Gastroesophageal sphincter (tissue), 3 donors: Measurements from ENCODE around the gene PRLR.

Source experiments
- CTCF ChIP-seq, 4 experiments: fragments of 200-600 bp in 2 of 4; fragments of 450-650 bp in 2 of 4; sonication (generic) in 1 of 4; IDR thresholded peaks; one replicate each; pipeline ENCODE4 v1.5.1; 2017 to 2019; ENCODE audit warnings: antibody characterized with exemption in 4 of 4, mild to moderate bottlenecking in 2 of 4, moderate library complexity in 2 of 4
- POLR2A ChIP-seq, 2 donors: fragments of 450-650 bp; IDR thresholded peaks; one replicate each; pipeline ENCODE4 v1.6.1; 2017; ENCODE audit warnings: antibody characterized with exemption in 2 of 2, mild to moderate bottlenecking in 2 of 2, moderate library complexity in 1 of 2
- POLR2AphosphoS5 ChIP-seq: sonication (generic); formaldehyde crosslinking; IDR thresholded peaks from one replicate; pipeline ENCODE4 v1.6.1; 2017; ENCODE audit warnings: antibody characterized with exemption

GRCh38 chr5:35263266-35263877 lies 33.1 kb upstream of the PRLR start:
- TF ChIP-seq POLR2A (IDR thresholded peaks at IDR 0.05) (no peak), CTCF (IDR thresholded peaks at IDR 0.05) (no peak), POLR2AphosphoS5 (no peak)
